RPMI7951 (cell line): Measurements from ENCODE around the gene CFB. TPM values are rescaled to one million over a fixed set of nuclear protein-coding genes. Genes with fewer than 3 reads are reported as not detected.
"Not testable (repeated sequence)": the region's sequence is repeated elsewhere in the genome, so short reads cannot be mapped to it uniquely, and the experiment has no call there.

Experiments
- DNase-seq: peaks from one replicate; pipeline ENCODE4 v3.0.0-alpha.2; 2012; ENCODE audit warnings: low read depth
- total RNA-seq: library from RNA; depleted of rRNA; stranded (reverse); fragments of >200 nt; shearing (Covaris generic); gene quantifications from 2 replicates; pipeline ENCODE4 v1.2.3, GENCODE V29; 2014

Gene CFB
- total RNA-seq, 1 experiment from 2014 or later, result 0.72 TPM

GRCh38 chr6:31911826-31912585 is 33.9 kb upstream of the CFB start:
- DNase-seq, result no peak

GRCh38 chr6:31915351-31915750 is 30.5 kb upstream of the CFB start:
- no peak for DNase-seq

- DNase-seq, result no peak
Measured at GRCh38 chr6:31915756-31916155, 30.1 kb upstream of the CFB start.

- DNase-seq, result no peak
Measured at GRCh38 chr6:31918069-31918720, 27.7 kb upstream of the CFB start.

GRCh38 chr6:31919624-31920303 is 26.1 kb upstream of the CFB start:
- no peak for DNase-seq

GRCh38 chr6:31920811-31921210 is 25.1 kb upstream of the CFB start:
- no peak for DNase-seq

- no peak for DNase-seq
Measured at GRCh38 chr6:31922942-31923341, 23.0 kb upstream of the CFB start.

GRCh38 chr6:31927242-31927862 is 18.5 kb upstream of the CFB start, which contains the start of gene C2:
Gene C2, plus strand, starts transcription at chr6:31927717. Its CDS starts 36 bp downstream, at chr6:31927753.
- no peak for DNase-seq

GRCh38 chr6:31927863-31928671 is 17.8 kb upstream of the CFB start:
- DNase-seq, result no peak

- no peak for DNase-seq
Measured at GRCh38 chr6:31928672-31928939, 17.3 kb upstream of the CFB start.

- DNase-seq, result no peak
Measured at GRCh38 chr6:31930962-31931361, 14.9 kb upstream of the CFB start.

GRCh38 chr6:31932137-31932536 is 13.8 kb upstream of the CFB start:
- not testable (repeated sequence) for DNase-seq

GRCh38 chr6:31933537-31933936 is 12.4 kb upstream of the CFB start:
- no peak for DNase-seq

GRCh38 chr6:31935021-31935420 is 10.9 kb upstream of the CFB start:
- DNase-seq, result no peak

- no peak for DNase-seq
Measured at GRCh38 chr6:31935823-31936222, 10.1 kb upstream of the CFB start.

- DNase-seq, result peak; percentile 65
Measured at GRCh38 chr6:31940256-31940664, 5.6 kb upstream of the CFB start.

GRCh38 chr6:31943742-31944141 is 2.2 kb upstream of the CFB start:
- DNase-seq, result no peak

- DNase-seq, result no peak
Measured at GRCh38 chr6:31945154-31945506, 765 bp upstream of the CFB start.

GRCh38 chr6:31946370-31946885 is 533 bp downstream of the CFB start:
- DNase-seq, result no peak

GRCh38 chr6:31947070-31947675 is 1.3 kb downstream of the CFB start:
- no peak for DNase-seq

- DNase-seq, result no peak
Measured at GRCh38 chr6:31947864-31948263, 2.0 kb downstream of the CFB start.
